ENCODE results near the gene LRRFIP1.

DNA sequence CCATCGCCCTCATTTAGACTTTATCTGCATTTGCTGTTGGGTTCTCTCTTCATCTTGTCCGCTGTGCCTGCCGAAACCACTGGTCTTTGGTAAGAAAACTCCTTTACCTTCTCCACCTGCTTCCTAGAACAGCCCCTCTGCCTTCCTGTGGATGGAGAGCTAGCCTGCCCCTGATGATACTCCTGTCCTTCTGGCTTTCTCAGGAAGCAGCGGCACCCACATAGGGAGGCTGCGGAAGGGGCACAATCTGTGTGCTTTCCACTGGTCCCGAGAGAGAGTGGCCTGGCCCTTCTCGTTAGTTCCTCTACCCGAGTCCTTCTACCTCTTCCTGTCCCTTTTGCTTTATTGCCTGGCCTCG is 90.9 kb downstream of the LRRFIP1 start:
- TF ChIP-seq, protein P1, sequence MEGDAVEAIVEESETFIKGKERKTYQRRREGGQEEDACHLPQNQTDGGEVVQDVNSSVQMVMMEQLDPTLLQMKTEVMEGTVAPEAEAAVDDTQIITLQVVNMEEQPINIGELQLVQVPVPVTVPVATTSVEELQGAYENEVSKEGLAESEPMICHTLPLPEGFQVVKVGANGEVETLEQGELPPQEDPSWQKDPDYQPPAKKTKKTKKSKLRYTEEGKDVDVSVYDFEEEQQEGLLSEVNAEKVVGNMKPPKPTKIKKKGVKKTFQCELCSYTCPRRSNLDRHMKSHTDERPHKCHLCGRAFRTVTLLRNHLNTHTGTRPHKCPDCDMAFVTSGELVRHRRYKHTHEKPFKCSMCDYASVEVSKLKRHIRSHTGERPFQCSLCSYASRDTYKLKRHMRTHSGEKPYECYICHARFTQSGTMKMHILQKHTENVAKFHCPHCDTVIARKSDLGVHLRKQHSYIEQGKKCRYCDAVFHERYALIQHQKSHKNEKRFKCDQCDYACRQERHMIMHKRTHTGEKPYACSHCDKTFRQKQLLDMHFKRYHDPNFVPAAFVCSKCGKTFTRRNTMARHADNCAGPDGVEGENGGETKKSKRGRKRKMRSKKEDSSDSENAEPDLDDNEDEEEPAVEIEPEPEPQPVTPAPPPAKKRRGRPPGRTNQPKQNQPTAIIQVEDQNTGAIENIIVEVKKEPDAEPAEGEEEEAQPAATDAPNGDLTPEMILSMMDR (IDR thresholded peaks at IDR 0.05), result no peak
- TF ChIP-seq POLR2A (IDR thresholded peaks at IDR 0.05), result no peak

All from uterus (tissue), 2 donors.